HCT116 (cell line): ENCODE measurements around the gene ATF1. TPM values are rescaled to one million over a fixed set of nuclear protein-coding genes. Genes with fewer than 3 reads are reported as not detected.

Experiments
- ATAC-seq: fragments of 200-7000 bp; cut with Tn5 transposase; 2 replicates; pipeline ENCODE4 v1.9.1; 2020; ENCODE audit warnings: mild to moderate bottlenecking, moderate library complexity
- BruUV-seq: library from RNA; stranded (reverse); fragments of 400-500 nt; replicated peaks from 2 replicates; lab custom pipeline; 2021; lab: Mats Ljungman, UMichigan
- CTCF ChIA-PET: fragments of 300-600 bp; sonication (Branson Sonifier 250); formaldehyde crosslinking; loops from one replicate; lab custom pipeline; 2021; ENCODE audit warnings: antibody characterized with exemption; lab: Charles Lee
- POLR2A ChIA-PET: fragments of 300-600, 350-600 bp; sonication (Branson Sonifier 250); formaldehyde crosslinking; loops from one replicate; lab custom pipeline; 2021; ENCODE audit warnings: antibody characterized with exemption; lab: Charles Lee
- RAD21 ChIA-PET, 2 experiments: fragments of 300-600 bp; sonication (Branson Sonifier 250); formaldehyde crosslinking; loops; one replicate each; lab custom pipeline; 2023; ENCODE audit warnings: low total read pairs in 2 of 2; ENCODE audit not compliant: uncharacterized antibody in 2 of 2, unreplicated experiment in 2 of 2, low non-redundant PET in 1 of 2; lab: Charles Lee
- DNase-seq: peaks from one replicate; pipeline ENCODE4 v3.0.0-alpha.2; 2010; ENCODE audit warnings: low read depth, low spot score
- H2AFZ ChIP-seq: fragments of 200-600 bp; shearing (Covaris generic), sonication (generic); 2 replicates; pipeline ENCODE4 v1.6.1; 2017; ENCODE audit warnings: low read depth, mixed run types, mixed read lengths, antibody characterized with exemption, low read length; ENCODE audit not compliant: poor library complexity, severe bottlenecking
- H3K27ac ChIP-seq: 2 replicates; pipeline ENCODE4 v1.5.1; 2012; ENCODE audit warnings: low read depth, low read length
- H3K27me3 ChIP-seq: fragments of 200-600 bp; sonication (generic); 2 replicates; pipeline ENCODE4 v1.6.1; 2016; ENCODE audit warnings: mixed run types, low read length, mixed read lengths; ENCODE audit not compliant: insufficient read depth
- H3K36me3 ChIP-seq, 2 experiments: fragments of 200-500 bp in 1 of 2; fragments of 200-600 bp in 1 of 2; sonication (Bioruptor generic) in 1 of 2; sonication (generic) in 1 of 2; 2 replicates each; pipeline versions ENCODE4 v1.5.1 to v1.6.1; 2014 to 2016; ENCODE audit warnings: low read length in 2 of 2, inconsistent platforms in 1 of 2, mixed read lengths in 1 of 2, mixed run types in 1 of 2; ENCODE audit not compliant: insufficient read depth in 2 of 2, control insufficient read depth in 1 of 2
- H3K4me1 ChIP-seq, 2 experiments: fragments of 200-600 bp in 1 of 2; sonication (generic) in 1 of 2; 2 replicates each; pipeline versions ENCODE4 v1.5.1 to v1.6.1; 2012 to 2017; ENCODE audit warnings: low read length in 2 of 2, inconsistent platforms in 1 of 2, mild to moderate bottlenecking in 1 of 2, mixed read lengths in 1 of 2, mixed run types in 1 of 2, moderate library complexity in 1 of 2; ENCODE audit not compliant: insufficient read depth in 2 of 2, control insufficient read depth in 1 of 2
- H3K4me2 ChIP-seq: fragments of 200-600 bp; sonication (generic); 2 replicates; pipeline ENCODE4 v1.6.1; 2017; ENCODE audit warnings: mixed run types, low read length, mixed read lengths
- H3K4me3 ChIP-seq, 2 experiments: fragments of 200-600 bp in 1 of 2; sonication (generic) in 1 of 2; replicated peaks in 1 of 2; 2 replicates each; pipeline ENCODE4 v1.5.1; 2011 to 2016; ENCODE audit warnings: low read length in 2 of 2, control low read depth in 1 of 2, low read depth in 1 of 2, mild to moderate bottlenecking in 1 of 2, mixed read lengths in 1 of 2, mixed run types in 1 of 2
- H3K79me2 ChIP-seq: fragments of 200-600 bp; sonication (generic); 2 replicates; pipeline ENCODE4 v1.6.1; 2017; ENCODE audit warnings: mild to moderate bottlenecking, mixed run types, low read length, moderate library complexity, mixed read lengths; ENCODE audit not compliant: insufficient read depth
- H3K9ac ChIP-seq: fragments of 200-600 bp; sonication (generic); 2 replicates; pipeline ENCODE4 v1.6.1; 2016; ENCODE audit warnings: low read length, mixed read lengths
- H3K9me2 ChIP-seq: fragments of 200-600 bp; sonication (generic), shearing (Covaris generic); 2 replicates; pipeline ENCODE4 v1.6.1; 2017; ENCODE audit warnings: mixed run types, mild to moderate bottlenecking, moderate library complexity; ENCODE audit not compliant: insufficient read depth
- H3K9me3 ChIP-seq, 2 experiments: fragments of 200-500 bp in 1 of 2; fragments of 200-600 bp in 1 of 2; sonication (Bioruptor generic) in 1 of 2; sonication (generic) in 1 of 2; 2 replicates each; pipeline ENCODE4 v1.6.1; 2014 to 2017; ENCODE audit warnings: low read length in 2 of 2, mixed read lengths in 2 of 2, inconsistent platforms in 1 of 2, low read depth in 1 of 2, mild to moderate bottlenecking in 1 of 2, mixed run types in 1 of 2, moderate library complexity in 1 of 2; ENCODE audit not compliant: control insufficient read depth in 1 of 2, insufficient read depth in 1 of 2
- H4K20me1 ChIP-seq: fragments of 200-600 bp; sonication (generic), shearing (Covaris generic); 2 replicates; pipeline ENCODE4 v1.6.1; 2017; ENCODE audit warnings: mixed run types, mild to moderate bottlenecking, moderate library complexity; ENCODE audit not compliant: insufficient read depth
- EZH2phosphoT487 ChIP-seq: fragments of 200-600 bp; IDR thresholded peaks from 2 replicates; pipeline ENCODE4 v1.6.1; 2018; ENCODE audit warnings: antibody characterized with exemption, borderline replicate concordance
- FOSL1 ChIP-seq: IDR thresholded peaks from 2 replicates; pipeline ENCODE4 v1.6.1; 2012; ENCODE audit warnings: low read depth
- JUND ChIP-seq: IDR thresholded peaks from 2 replicates; pipeline ENCODE4 v1.6.1; 2012
- RAD21 ChIP-seq: IDR thresholded peaks from 2 replicates; pipeline ENCODE4 v1.6.1; 2012; ENCODE audit warnings: low read depth, mild to moderate bottlenecking
- SP1 ChIP-seq: IDR thresholded peaks from 2 replicates; pipeline ENCODE4 v1.6.1; 2012; ENCODE audit warnings: low read depth
- SRF ChIP-seq: IDR thresholded peaks from 2 replicates; pipeline ENCODE4 v1.6.1; 2012; ENCODE audit warnings: low read depth
- TCF7L2 ChIP-seq: IDR thresholded peaks from 2 replicates; pipeline ENCODE4 v1.7.0; 2011; ENCODE audit warnings: borderline replicate concordance, inconsistent platforms; ENCODE audit not compliant: insufficient read depth, insufficient read length; ENCODE audit errors: extremely low read depth
- YY1 ChIP-seq: IDR thresholded peaks from 2 replicates; pipeline ENCODE4 v1.6.1; 2011; ENCODE audit warnings: low read length, low read depth, moderate library complexity, mild to moderate bottlenecking; ENCODE audit not compliant: insufficient replicate concordance; ENCODE audit errors: extremely low read depth
- ZNF274 ChIP-seq: fragments of 200-500 bp; sonication (Bioruptor generic); IDR thresholded peaks from 2 replicates; pipeline ENCODE4 v1.6.1; 2014; ENCODE audit warnings: mild to moderate bottlenecking, low read depth, low read length, inconsistent platforms
- intact Hi-C: fragments of 100-400 bp; cut with micrococcal nuclease; formaldehyde crosslinking; loops from 2 replicates; pipeline ENCODE4 v1.10.0; 2022
- total RNA-seq: library from RNA; stranded (reverse); gene quantifications from one replicate; pipeline ENCODE4 v1.2.1, GENCODE V29; 2021; ENCODE audit not compliant: unreplicated experiment
- TF ChIP-seq, protein P1 (sequence below): IDR thresholded peaks from 2 replicates; pipeline ENCODE4 v1.6.1; 2012
- TF ChIP-seq, protein P2 (sequence below): IDR thresholded peaks from 2 replicates; pipeline ENCODE4 v1.6.1; 2012; ENCODE audit warnings: low read depth
- TF ChIP-seq, protein P3 (sequence below): IDR thresholded peaks from 2 replicates; pipeline ENCODE4 v1.6.1; 2011; ENCODE audit warnings: mild to moderate bottlenecking, low read length, moderate library complexity; ENCODE audit not compliant: insufficient replicate concordance; ENCODE audit errors: extremely low read depth

Gene ATF1
- total RNA-seq, 1 experiment from 2014 or later, result 48.8 TPM

DNA sequence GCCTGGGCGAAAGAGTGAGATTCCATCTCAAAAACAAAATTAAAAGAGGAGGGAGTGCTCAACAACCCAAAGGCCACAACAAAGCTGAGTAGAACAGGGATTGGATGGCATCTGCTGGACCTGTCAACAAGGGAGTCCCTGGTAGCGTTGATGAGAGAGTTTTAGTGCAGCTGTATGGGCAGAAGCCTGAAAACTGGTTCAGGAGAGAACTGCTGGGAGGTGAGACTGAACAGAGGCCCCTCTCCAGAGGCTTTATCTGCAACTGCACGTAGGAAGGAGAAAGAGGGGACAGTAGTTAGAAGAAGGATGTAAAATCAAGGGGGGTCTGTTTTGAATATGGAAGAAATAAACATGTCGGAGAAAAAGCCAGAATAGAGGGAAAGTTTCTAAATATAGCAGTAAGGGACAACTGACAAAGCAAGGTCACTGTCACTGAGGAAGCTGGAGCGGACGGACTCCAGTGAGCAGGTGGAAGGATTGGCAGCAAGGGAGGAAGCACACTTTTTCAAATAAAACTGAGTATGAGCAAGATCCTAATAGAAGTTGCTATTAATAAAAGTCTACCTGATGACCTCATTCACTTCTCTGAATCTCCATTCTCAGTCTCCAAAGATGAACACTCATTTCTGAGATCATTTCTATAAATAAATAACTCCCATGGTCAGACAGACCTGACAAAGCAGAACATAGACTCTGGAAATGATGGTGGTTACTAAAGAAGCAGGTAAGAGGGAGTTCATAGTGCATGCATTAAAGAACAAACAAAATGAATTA, 11.8 kb upstream of the ATF1 start:
- no peak overlapping the region for H3K9ac ChIP-seq
- no peaks in the 10 kb centered on the region for H3K4me1 ChIP-seq
- TF ChIP-seq, protein P1, sequence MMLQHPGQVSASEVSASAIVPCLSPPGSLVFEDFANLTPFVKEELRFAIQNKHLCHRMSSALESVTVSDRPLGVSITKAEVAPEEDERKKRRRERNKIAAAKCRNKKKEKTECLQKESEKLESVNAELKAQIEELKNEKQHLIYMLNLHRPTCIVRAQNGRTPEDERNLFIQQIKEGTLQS, result no peak
- TF ChIP-seq ZNF274 (no peak), FOSL1 (no peak), TCF7L2 (no peak), RAD21 (no peak), EZH2phosphoT487 (no peak), SRF (no peak), YY1 (no peak), JUND (no peak)
- DNase-seq, result no peak
- ATAC-seq, result no peak
- H4K20me1 ChIP-seq, result no peaks in the 10 kb centered on the region
- no peaks in the 10 kb centered on the region for H3K27me3 ChIP-seq
- no peak overlapping the region for H3K4me3 ChIP-seq
- intact Hi-C loops, result no loop called here
- ChIA-PET RAD21 (no interaction called here), CTCF (no interaction called here), POLR2A (no interaction called here)
- H3K27ac ChIP-seq, result no peak overlapping the region
- no peaks in the 10 kb centered on the region for H3K9me2 ChIP-seq
- H2AFZ ChIP-seq, result no peak overlapping the region
- no peak overlapping the region for H3K4me2 ChIP-seq
- H3K9me3 ChIP-seq, result no peaks in the 10 kb centered on the region
- no TSS peak for BruUV-seq
- 0 out of 4 replicates have a peak, but pooled peaks cover 0 to 3% of the 10 kb centered on the region in 2 experiments for H3K36me3 ChIP-seq
- no peaks in the 10 kb centered on the region for H3K79me2 ChIP-seq

GRCh38 chr12:50753232-50753769, 10.6 kb upstream of the ATF1 start:
- CTCF ChIA-PET, result no interaction called here
- no peak overlapping the region for H3K9ac ChIP-seq
- no peaks in the 10 kb centered on the region for H3K36me3 ChIP-seq
- BruUV-seq, result no TSS peak
- RAD21 ChIA-PET, result no interaction called here
- ATAC-seq (no peak), DNase-seq (no peak)
- no peaks in the 10 kb centered on the region for H3K9me2 ChIP-seq
- H3K79me2 ChIP-seq, result no peaks in the 10 kb centered on the region
- H3K4me1 ChIP-seq, result no peaks in the 10 kb centered on the region
- POLR2A ChIA-PET, result interaction anchor here (0.6 kb wide), 1 partner anchor 10 kb away, joined by 3 read pairs; the partner anchor contains the start of gene ATF1
- H3K27me3 ChIP-seq, result no peaks in the 10 kb centered on the region
- H2AFZ ChIP-seq, result no peak overlapping the region
- no peaks in the 10 kb centered on the region for H3K9me3 ChIP-seq
- intact Hi-C loops, result no loop called here
- no peak overlapping the region for H3K27ac ChIP-seq
- no peak overlapping the region for H3K4me2 ChIP-seq
- H4K20me1 ChIP-seq, result no peaks in the 10 kb centered on the region
- H3K4me3 ChIP-seq, result no peak overlapping the region
- TF ChIP-seq, protein P2, sequence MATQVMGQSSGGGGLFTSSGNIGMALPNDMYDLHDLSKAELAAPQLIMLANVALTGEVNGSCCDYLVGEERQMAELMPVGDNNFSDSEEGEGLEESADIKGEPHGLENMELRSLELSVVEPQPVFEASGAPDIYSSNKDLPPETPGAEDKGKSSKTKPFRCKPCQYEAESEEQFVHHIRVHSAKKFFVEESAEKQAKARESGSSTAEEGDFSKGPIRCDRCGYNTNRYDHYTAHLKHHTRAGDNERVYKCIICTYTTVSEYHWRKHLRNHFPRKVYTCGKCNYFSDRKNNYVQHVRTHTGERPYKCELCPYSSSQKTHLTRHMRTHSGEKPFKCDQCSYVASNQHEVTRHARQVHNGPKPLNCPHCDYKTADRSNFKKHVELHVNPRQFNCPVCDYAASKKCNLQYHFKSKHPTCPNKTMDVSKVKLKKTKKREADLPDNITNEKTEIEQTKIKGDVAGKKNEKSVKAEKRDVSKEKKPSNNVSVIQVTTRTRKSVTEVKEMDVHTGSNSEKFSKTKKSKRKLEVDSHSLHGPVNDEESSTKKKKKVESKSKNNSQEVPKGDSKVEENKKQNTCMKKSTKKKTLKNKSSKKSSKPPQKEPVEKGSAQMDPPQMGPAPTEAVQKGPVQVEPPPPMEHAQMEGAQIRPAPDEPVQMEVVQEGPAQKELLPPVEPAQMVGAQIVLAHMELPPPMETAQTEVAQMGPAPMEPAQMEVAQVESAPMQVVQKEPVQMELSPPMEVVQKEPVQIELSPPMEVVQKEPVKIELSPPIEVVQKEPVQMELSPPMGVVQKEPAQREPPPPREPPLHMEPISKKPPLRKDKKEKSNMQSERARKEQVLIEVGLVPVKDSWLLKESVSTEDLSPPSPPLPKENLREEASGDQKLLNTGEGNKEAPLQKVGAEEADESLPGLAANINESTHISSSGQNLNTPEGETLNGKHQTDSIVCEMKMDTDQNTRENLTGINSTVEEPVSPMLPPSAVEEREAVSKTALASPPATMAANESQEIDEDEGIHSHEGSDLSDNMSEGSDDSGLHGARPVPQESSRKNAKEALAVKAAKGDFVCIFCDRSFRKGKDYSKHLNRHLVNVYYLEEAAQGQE, result no peak
- TF ChIP-seq RAD21, result no peak
- TF ChIP-seq, protein P1, result no peak
- no peak for TF ChIP-seq TCF7L2
- TF ChIP-seq SP1, result no peak
- TF ChIP-seq SRF, result no peak
- TF ChIP-seq, protein P3, sequence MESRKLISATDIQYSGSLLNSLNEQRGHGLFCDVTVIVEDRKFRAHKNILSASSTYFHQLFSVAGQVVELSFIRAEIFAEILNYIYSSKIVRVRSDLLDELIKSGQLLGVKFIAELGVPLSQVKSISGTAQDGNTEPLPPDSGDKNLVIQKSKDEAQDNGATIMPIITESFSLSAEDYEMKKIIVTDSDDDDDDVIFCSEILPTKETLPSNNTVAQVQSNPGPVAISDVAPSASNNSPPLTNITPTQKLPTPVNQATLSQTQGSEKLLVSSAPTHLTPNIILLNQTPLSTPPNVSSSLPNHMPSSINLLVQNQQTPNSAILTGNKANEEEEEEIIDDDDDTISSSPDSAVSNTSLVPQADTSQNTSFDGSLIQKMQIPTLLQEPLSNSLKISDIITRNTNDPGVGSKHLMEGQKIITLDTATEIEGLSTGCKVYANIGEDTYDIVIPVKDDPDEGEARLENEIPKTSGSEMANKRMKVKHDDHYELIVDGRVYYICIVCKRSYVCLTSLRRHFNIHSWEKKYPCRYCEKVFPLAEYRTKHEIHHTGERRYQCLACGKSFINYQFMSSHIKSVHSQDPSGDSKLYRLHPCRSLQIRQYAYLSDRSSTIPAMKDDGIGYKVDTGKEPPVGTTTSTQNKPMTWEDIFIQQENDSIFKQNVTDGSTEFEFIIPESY, result no peak
